Activated CD4-positive, alpha-beta T cell treated with anti-CD3 and anti-CD28 coated beads, Interleukin-2, Interleukin-4, amounts not matched to agents 100 ng/mL and 50 ng/mL, durations not matched to agents 16 hours and 8 hours (primary cell): ENCODE results near the gene PGAM1.
A peak's percentile ranks its signal among the peaks of the same experiment; 100 is the strongest.
"Not testable (repeated sequence)": the region's sequence is repeated elsewhere in the genome, so short reads cannot be mapped to it uniquely, and the experiment has no call there.

Experiments used
- DNase-seq: peaks from one replicate; pipeline ENCODE4 v3.0.0-alpha.2; 2020; ENCODE audit warnings: low spot score

The PGAM1 gene

DNA sequence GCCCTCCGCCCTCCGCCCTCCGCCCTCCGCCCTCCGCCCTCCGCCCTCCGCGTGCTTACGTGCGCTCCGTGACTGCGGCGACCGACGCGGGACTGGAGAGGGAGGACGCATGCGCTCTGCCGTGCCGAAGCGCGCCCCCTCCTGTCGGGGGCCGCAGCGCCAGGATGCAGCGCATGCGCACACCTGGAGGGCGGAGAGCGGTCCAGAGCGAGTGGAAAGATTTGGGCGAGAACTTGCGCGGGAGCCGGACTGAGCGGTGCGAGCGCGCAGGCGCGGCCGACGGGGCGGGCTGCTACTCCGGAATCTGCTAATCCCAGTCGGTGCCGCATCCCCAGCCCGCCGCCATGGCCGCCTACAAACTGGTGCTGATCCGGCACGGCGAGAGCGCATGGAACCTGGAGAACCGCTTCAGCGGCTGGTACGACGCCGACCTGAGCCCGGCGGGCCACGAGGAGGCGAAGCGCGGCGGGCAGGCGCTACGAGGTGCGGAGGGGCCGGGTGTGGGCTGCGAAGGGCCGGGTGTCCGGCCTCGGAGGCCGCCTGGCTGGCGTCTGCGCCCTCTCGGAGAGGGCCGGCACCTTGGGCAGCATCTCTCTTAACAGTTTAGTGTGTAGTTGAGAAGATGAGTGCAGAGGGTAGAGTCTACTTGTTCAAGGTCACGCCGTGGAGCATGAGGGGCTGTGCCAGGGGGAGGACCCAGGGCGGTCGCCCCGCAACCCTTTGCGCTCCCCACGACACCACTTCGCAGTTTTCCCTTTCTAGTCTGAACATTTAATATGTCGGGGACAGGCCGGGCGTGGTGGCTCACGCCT, at the start of gene PGAM1:
PGAM1 (plus strand) TSS at position 228 of the 812 bp plus-strand sequence; CDS start at position 345, 117 bp downstream.
- DNase-seq: peak; percentile 98

DNA sequence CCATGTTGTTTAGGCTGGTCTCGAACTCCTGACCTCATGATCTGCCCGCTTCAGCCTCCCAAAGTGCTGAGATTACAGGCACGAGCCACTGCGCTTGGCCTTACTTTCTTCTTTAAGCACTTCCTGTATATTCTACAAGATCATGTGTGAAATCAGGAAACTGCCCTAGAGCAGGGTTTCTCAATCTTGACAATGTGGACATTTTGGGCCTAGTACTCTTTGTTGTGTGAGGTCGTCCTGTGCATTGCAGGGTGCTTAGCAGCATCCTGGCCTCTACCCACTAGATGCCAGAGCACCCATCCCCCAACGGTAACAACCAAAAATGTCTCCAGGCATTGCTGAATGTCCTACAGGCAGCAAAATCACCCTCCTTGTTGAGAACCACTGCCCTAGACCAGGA, 49.6 kb upstream of the PGAM1 start:
- no peak for DNase-seq

DNA sequence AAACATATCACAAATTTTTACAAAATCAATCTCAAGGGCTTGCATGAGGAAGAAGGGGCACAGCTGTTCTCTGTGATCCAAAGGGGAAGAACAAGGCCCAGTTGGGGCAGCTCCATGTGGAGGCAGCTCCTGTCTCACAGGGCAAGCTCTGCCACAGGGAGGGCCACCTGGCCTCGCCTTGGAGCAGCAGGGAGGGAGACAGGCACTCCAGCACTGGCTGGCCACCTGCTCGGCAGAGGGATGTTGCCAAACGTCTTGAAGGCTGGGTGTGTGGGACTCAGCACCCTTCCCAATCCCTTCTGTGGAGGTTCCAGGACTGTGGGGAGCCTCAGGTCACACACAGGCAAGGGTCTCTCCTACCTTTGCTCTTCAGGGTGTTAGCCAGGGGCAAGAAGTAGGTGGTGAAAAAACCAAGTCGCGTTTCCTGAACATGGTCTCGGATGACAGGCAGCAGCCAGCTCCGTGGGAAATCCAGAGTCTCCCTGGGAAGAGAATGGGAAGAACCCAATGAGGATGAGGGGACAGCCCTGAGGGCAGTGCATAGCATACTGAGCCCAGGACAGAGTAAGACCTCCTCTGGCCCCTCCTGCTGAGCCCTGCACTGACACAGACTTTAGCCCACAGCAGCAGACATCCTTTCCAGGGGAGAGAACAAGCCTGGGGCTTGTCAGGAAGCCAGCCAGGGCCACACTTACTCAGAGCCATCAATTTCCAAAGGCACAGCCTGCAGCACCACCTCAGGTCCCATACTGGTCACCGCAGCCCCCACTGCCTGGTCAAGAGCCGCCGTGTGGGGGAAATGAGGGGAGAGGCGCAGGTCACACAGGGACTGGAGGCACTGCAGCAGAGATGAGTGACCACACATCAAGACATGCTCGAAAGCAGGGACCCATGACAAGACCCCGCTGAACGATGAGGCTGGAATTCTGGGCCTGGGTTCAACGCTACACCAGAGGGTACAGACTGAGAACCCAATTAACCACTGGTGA, 46.8 kb upstream of the PGAM1 start:
- no peak for DNase-seq

DNA sequence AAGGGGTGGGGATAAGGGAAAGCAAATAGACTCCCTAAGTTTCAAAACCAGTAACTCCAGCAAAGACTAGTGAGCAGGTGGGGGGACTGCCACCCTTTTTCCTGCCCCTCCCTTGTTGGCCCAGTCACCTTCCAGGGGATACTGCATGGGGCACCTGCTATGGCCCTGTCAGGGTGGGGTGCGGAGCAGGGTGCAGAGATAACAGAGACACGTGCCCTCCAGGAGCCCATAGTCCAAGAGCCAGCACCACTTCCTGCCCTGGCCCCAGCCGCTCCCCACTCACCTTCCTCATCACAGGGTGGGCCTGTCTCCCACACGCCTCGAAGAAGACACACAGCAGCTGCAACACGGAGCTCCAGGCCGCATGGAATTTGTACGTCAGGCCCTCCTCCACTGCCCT, 45.5 kb upstream of the PGAM1 start:
- DNase-seq: no peak

DNA sequence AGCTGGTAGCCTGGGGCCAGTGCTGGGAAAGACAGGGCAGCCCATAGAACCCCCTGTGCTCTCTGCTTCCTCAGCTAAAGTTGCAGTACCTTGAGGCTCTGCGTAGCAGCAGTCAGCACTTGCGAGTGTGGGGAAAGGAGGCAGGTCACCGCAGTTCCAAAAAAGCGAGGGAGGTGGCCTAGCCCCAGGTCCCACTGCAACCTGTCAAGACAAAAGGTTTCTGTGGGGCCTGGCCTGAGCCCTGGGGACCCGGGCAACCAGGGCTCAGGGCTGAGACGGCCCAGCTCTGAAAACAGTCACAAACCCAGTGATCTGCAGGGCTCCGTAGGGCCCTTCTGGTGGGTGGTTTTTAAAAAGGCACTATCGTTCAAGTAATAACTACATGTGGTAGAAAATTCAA, 44.4 kb upstream of the PGAM1 start:
- DNase-seq: no peak

DNA sequence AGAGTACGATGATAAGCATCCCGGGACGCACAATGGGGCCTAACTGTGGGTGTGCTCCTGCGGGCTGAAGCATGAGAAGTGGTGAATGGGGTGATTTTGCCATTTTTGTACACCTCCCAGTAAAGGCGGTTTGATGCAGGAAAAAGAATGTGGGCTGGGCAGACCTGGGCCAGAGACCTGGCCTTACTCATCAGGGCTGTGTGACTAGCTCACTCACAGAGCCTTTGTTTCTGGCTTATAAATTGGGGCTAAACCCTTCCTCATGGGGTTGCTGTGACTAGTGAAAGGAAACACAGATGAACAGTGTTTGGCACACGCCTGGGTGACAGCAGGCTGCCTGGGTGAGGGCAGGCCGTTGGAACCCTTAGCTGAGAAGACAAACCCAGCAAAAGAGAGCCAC, 42.8 kb upstream of the PGAM1 start:
- DNase-seq: no peak

DNA sequence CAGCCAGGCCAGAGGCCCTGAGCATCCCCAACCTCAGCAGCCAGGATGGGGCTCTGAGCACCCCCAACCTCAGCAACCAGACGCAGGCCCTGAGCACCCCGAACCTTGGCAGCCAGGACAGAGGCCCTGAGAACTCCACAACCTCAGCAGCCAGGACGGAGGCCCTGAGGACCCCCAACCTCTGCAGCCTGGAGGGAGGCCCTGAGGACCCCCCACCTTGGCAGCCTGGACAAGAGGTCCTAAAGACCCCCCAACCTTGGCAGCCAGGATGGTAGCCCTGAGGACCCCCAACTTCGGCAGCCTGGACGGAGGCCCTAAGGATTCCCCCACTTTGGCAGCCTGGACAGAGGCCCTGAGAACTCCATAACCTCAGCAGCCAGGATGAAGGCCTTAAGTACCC, 41.8 kb upstream of the PGAM1 start:
- DNase-seq: no peak

DNA sequence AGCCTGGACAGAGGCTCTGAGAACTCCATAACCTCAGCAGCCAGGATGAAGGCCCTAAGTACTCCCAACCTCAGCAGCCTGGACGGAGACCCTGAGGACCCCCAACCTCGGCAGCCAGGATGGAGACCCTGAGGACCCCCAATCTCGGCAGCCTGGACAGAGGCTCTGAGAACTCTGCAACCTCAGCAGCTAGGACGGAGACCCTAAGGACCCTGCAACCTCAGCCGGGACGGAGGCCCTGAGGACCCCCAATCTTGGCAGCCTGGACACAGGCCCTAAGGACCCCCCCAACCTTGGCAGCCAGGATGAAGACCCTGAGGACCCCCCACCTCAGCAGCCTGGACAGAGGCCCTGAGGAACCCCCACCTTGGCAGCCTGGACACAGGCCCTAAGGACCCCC, 41.4 kb upstream of the PGAM1 start:
- no peak for DNase-seq

DNA sequence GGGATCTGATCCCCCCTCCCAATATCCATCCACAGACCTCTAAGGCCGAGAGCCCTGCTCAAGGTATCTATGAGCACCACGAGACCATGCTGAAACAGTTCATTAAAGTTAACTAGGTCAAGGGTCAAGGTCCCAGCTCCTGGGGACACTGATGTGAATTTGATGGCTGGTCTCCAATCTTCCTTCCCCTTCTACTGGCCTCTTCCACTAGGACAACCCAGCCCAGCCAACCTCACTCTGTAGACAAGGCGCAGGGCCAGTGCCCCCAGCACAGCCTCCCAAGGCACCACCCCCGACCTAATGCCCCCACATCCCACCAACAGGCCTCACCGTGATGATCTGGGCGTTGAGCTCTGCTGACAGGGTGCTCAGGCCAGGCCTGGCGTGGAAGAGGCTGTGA, 40.4 kb upstream of the PGAM1 start:
- DNase-seq: no peak

DNA sequence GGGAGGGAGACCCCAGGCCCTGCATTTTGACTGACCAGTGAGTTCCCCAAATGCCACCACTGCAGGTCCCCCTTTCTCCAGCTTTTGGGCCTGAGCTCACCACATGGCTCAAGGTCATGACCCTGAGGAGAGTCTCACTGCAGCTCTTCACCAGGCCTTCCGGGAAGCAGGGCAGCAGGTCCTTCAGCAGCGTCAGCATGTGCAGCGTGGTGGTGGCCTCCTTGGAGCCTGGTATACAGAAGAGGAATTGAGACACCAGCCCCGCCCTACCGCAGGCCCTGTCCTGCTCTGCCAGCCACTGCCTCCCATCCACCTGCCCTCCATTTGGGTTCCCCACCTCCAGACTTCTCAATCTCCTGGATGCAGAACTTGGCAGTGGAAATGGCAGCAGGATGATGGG, 37.8 kb upstream of the PGAM1 start:
- DNase-seq: no peak

DNA sequence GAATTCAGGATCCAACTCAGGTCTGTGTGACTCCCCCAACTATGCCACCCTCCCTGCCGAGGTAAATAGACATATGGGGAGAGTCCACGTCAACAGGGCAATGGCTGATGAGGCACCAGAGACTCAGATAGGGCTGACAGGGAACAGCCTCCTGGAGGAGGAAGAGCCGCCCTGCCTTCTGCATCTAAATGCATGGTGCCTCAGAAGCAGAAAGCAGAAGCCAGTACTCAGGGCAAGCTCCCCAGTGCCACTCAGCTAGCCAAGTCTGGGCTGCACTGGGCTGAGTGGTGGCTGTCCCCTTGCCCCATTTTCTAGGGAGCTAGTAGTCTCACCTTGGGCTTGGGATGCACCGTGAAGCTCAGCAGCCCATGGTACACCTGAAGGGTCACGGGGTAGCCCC, 35.9 kb upstream of the PGAM1 start:
- no peak for DNase-seq

DNA sequence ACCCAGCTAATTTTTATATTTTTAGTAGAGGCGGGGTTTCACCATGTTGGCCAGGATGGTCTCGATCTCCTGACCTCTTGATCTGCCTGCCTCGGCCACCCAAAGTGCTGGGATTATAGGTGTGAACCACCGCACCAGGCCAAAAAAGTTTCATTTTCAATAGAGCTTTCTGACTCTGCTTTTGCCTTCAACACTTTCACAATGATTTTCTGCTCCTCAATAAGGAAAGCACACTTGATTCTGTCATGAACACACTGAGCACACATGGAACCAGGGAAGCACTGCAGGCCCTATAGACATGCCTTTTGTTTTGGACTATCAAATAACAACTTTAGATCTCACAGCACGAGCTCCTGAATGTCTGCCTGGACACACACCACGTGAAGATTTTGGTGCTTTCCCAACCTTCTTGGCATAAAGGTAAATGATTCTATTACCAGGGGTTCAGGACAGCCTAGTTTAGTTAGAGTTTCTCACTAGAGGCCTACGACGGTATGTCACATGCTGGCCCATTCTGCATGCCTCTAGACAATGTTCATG, 32.9 kb upstream of the PGAM1 start:
- DNase-seq: peak; percentile 30

DNA sequence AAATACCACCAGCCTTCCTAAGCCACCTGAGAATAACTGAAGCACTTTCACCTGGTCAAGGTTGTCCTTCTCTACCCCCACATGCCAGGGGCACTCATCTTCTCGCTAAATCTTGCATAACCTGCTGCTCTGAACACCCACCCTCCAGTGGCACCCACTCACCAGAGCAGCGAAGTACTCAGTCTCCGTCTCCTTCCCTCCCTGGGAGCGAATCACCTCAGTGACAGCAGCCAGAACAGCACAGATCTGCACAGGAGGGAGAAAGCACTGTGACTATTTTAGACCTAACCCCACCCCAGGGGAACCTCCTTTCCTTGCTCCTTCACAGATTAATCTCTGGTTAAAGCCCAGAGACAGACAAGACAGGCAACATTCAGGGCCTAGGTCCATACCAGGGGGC, 29.9 kb upstream of the PGAM1 start:
- DNase-seq: no peak

DNA sequence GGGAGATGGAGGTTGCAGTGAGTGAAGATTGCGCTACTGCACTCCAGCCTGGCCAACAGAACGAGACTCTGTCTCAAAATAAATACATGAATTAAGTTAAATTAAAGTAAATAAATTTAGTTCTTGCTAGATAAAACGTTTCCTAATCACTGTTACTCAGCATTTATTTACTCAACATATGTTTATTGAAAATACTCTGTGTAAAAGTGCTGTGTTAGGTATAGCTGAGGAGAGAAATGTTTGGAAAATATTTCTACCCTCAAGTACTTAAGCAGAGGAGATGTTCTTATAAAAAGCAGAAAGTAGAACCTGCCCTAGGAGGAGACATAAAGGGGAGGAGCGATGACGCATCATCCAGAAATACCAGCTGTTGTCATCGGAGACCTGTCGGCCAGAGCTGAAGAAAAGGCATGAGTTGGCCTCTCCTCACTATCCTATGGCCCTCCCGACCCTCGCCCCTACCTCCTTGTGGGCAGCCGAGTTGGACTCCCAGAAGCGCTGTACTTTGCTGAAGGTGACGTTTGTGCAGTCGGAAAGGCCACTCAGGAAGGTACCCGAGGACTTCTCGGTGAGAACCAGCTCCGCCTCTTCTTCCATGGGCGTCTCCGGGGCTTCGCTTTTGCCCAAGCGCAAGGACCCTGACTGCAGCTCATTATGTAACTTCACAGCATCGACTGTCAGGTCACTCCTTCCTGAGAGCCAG, 26.0 kb upstream of the PGAM1 start:
- DNase-seq: no peak

DNA sequence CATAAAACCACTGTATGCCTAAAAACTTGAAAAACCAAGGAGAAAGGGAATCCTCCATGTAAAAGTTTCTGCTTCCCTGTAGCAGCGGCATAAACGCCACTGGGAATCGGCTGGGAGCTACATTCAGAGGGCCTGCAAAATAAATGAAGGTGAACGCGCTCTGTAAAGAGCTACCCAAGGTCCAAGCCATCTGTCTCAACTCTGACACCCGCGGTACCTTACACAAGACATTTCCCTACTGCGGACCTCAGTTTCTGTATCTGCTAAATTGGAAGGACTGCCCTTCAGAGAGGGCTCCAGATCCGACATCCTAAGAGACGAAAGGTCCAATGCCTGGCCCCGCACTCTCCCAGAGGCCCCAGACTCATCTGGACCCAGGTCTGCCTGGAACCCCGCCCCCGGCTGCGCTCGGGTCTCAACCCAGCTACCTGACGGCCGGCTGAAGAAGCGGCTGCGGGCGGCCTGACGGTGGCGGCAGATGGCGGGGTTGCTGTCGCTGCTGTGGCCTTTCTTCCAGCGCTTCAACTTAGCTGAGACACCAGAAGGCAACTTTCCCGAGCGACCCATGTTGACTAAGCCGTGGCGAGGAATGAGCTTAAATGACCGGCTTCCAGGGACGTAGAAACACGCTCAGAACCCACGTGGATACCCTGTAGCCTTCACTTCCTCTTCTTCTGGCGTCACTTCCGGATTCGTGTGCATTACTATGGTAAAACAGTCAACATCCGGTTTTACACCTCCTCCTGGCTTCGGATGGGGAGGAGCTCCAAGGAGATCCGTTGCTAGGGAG, 25.1 kb upstream of the PGAM1 start, which contains the start of gene RRP12:
RRP12 (minus strand) TSS at position 676 of the 790 bp plus-strand sequence; CDS start at position 567, 109 bp downstream.
- DNase-seq: peak; percentile 97

DNA sequence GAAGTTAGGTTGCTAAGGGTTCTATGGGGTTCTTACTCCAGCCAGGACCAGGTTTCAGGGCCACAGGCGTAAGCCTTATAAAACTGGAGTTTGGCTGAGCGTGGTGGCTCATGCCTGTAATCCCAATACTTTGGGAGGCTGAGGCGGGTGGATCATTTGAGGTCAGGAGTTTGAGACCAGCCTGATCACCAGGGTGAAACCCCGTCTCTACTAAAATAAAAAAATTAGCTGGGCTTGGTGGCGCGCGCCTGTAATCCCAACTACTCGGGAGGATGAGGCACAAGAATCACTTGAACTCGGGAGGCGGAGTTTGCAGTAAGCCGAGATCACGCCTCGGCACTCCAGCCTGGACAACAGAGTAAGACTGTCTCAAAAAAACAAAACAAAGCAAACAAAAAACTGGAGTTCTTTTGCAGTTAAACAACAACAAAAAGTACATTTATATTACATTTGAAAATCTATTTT, 24.5 kb upstream of the PGAM1 start:
- DNase-seq: no peak

DNA sequence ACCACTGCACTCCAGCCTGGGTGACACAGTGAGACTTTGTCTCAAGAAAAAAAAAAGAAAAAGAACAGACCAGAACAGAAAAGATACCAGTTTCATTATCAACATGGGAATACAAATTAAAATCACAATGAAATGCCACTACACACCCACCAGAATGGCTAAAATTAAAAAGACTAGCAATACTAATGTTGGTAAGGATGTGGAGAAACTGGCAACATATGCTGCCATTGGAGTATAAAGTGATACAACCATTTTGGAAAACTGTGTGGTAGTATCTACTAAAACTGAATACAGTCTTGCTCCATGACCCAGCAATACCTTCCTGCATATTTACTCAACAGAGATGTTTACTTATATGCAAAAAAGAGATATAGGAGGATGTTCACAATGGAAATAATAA, 21.9 kb upstream of the PGAM1 start:
- DNase-seq: no peak

DNA sequence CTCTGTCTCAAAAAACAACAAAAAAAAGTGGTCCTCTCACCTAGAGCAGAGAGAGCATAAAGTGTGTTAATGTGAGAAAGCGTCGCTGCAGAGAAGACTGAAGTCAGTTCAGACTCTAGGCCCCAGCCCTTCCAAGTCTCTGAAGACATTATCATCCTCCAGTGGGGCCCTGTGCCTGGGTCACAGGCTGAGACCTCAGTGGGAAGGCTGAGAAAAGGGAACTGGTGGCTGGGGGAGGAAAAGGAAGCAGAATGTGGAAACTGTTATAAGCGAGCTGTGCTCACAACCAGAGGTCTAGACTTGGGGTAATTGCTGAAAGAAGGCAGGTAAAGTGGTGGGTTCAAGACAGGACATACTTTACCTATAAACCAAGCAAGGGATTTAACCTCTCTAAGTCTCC, 19.9 kb upstream of the PGAM1 start:
- no peak for DNase-seq

DNA sequence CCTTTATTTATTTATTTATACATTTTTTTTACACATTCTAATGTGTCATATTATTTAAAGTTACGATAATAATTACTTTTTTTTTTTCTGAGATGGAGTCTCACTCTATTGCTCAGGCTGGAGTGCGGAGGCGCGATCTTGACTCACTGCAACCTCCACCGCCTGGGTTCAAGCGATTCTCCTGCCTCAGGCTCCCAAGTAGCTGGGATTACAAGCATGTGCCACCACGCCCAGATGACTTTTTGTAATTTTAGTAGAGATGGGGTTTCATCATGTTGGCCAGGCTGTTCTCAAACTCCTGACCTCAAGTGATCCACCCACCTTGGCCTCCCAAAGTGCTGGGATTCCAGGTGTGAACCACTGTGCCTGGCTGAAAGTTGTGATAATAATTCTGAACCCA, 19.5 kb upstream of the PGAM1 start:
- not testable (repeated sequence) for DNase-seq

DNA sequence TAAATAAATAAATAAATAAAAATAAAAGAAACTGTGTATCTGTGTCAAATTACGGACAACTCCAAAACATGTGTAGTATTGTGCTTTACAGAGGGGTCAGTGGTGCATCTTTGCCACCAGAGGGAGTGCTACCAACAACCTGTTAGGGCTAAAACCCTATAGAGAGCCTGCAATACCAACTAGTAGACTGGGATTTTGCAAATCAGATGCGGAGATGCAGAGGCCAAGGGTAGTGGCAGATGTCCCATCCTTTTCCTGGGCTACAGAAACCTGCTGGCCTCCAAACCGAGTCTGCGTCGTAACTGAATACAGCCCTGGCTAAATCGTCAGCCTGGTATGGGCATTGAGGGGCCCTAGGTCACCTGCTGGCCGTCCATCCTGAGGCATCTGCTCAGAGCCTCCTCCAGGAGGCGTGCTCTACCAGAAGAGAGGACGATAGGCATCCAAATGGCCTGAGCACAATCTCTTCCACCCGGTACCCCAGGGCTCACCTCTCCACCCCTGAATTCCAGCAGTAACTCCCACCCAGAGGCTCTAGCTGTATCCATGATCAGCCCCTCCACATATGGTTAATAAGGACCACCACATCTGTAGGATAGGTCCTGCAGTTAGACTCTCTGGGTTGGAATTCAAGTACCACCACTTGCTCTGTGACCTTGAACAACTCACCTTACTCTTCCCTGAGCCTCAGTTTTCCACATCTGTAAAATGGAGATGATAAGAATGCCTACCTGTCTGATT, 18.6 kb upstream of the PGAM1 start:
- peak; percentile 86 for DNase-seq

DNA sequence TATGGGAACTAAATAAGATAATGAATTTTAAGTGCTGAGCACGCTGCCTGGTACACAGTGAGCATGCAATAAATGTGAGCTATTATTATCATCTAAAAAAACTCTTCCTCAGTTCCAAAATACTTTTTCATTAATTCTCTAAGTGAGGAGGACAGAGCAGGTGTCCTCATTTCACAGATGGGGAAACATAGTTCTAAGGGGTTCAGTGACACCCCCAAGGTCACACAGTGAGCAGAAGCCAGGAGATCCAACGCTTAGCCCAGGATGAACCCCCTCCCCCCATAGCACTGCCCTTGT, 18.1 kb upstream of the PGAM1 start:
- DNase-seq: no peak
